ENCODE results near the gene DTHD1.

DTHD1 gene

DNA sequence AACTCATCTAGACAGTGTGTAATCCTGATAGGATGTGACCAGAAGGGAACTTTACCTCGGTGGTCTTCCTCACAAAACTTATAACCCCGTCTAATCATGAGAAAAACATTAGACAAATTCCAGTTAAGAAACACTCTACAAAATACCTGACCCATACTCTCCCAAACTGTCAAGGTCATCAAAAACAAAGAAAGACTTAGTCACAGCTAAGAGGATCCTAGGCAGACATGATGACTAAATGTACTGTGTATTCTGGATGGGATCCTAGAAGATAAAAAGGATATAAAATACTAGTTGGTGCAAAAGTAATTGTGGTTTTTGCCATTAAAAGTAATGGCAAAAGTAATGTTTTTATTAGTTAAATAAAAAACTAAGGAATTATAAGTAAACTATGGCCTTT, 81.6 kb downstream of the DTHD1 start:
- no peak overlapping the region for H3K27ac Mint-ChIP-seq
- H3K4me3 Mint-ChIP-seq: no peak overlapping the region
- DNase-seq: no peak
- TF ChIP-seq, protein P1, sequence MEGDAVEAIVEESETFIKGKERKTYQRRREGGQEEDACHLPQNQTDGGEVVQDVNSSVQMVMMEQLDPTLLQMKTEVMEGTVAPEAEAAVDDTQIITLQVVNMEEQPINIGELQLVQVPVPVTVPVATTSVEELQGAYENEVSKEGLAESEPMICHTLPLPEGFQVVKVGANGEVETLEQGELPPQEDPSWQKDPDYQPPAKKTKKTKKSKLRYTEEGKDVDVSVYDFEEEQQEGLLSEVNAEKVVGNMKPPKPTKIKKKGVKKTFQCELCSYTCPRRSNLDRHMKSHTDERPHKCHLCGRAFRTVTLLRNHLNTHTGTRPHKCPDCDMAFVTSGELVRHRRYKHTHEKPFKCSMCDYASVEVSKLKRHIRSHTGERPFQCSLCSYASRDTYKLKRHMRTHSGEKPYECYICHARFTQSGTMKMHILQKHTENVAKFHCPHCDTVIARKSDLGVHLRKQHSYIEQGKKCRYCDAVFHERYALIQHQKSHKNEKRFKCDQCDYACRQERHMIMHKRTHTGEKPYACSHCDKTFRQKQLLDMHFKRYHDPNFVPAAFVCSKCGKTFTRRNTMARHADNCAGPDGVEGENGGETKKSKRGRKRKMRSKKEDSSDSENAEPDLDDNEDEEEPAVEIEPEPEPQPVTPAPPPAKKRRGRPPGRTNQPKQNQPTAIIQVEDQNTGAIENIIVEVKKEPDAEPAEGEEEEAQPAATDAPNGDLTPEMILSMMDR (IDR thresholded peaks at IDR 0.05): no peak
- no peaks in the 10 kb centered on the region for H3K36me3 Mint-ChIP-seq (ENCODE audit: low read depth)
- peaks cover 13% of the 10 kb centered on the region for H3K27me3 Mint-ChIP-seq (ENCODE audit: low read depth, poor library complexity)
- H3K4me1 Mint-ChIP-seq: no peaks in the 10 kb centered on the region
- no peaks in the 10 kb centered on the region for H3K9me3 Mint-ChIP-seq

GRCh38 chr4:36374836-36375511, 93.6 kb downstream of the DTHD1 start:
- peaks cover 51% of the 10 kb centered on the region for H3K9me3 Mint-ChIP-seq
- no peak overlapping the region for H3K27ac Mint-ChIP-seq
- TF ChIP-seq, protein P1 (IDR thresholded peaks at IDR 0.05): no peak
- no peak overlapping the region for H3K4me3 Mint-ChIP-seq
- H3K36me3 Mint-ChIP-seq (ENCODE audit: low read depth): no peaks in the 10 kb centered on the region
- no peak for DNase-seq
- H3K4me1 Mint-ChIP-seq: no peaks in the 10 kb centered on the region
- H3K27me3 Mint-ChIP-seq (ENCODE audit: low read depth, poor library complexity): no peaks in the 10 kb centered on the region

DNA sequence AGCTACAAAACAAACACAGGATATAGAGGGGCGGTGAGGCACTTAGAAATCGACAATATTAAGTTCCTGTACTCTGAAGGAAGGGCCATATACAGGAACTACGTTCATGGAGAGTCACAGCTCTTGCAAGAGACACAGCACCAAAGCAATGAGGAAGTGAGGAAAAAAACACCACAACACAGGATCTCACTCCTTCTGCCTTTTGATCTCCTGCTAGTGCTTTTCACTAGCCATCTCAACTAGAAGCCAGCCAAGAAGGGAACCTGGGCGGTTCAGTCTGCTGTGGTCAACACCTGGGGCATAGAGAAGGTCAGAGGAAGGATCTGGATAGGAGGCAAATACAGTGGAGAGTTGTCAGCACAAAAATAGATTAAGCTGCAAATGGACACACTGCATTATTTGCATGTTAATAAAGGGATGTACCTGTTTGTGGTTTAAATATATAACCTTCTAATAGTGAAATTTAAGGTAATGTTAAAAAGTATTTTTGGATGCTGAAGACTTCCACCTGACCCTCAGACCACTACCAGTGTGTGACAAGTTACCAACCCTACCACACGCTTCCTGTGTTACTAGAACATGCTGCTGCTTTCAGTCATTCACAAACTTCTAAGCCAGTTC, 104.6 kb downstream of the DTHD1 start:
- Mint-ChIP-seq H3K27ac (no peak overlapping the region), H3K9me3 (peaks cover under 1% of the 10 kb centered on the region), H3K4me3 (no peak overlapping the region), H3K27me3 (ENCODE audit: low read depth, poor library complexity) (no peaks in the 10 kb centered on the region), H3K36me3 (ENCODE audit: low read depth) (no peaks in the 10 kb centered on the region), H3K4me1 (no peaks in the 10 kb centered on the region)
- no peak for DNase-seq
- TF ChIP-seq, protein P1 (IDR thresholded peaks at IDR 0.05): no peak

DNA sequence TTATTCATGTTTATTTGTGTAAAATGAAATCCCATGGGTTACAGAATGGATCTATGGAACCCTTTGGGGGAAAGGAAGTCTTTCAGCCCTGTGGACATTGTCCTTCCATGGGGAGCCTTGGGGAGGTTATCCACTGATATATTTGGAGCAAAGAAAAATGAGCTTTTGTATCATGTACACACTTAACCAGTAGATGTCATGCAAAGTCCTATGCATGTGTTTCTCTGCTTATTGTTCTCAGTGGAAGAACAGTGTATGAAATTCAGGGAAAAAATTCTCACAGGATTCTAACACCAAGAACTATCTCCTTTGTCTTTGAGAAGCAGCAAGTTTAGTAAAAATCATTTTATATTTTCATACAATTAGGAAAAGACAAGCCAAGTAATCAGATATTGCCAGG, 105.3 kb downstream of the DTHD1 start:
- no peaks in the 10 kb centered on the region for H3K27me3 Mint-ChIP-seq (ENCODE audit: low read depth, poor library complexity)

DNA sequence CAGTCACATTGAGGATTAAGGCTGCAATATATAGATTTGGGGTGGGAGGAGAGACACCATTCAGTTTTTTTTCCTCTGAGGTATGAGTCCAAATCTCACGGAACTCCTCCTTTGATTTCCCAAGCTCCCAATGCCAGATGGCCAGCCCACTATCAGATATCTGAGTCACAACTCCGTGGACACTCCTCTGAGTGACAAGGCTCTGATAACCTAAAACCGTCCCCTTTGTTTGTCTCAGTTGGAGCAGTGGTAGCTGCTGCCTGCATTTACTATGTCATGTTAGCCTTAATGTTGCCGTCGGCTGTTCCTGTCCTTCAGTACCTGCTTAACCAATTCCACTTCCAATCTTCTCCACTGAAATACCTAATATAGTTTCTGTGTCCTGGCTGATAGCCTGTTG, 107.3 kb downstream of the DTHD1 start:
- no peaks in the 10 kb centered on the region for H3K36me3 Mint-ChIP-seq (ENCODE audit: low read depth)
- no peaks in the 10 kb centered on the region for H3K9me3 Mint-ChIP-seq
- H3K4me3 Mint-ChIP-seq: no peak overlapping the region
- no peaks in the 10 kb centered on the region for H3K4me1 Mint-ChIP-seq
- no peak for DNase-seq
- no peak overlapping the region for H3K27ac Mint-ChIP-seq
- TF ChIP-seq, protein P1 (IDR thresholded peaks at IDR 0.05): no peak
- H3K27me3 Mint-ChIP-seq (ENCODE audit: low read depth, poor library complexity): no peaks in the 10 kb centered on the region

More for the DNA sequence above, 105.3 kb downstream of the DTHD1 start:
- Mint-ChIP-seq H3K36me3 (ENCODE audit: low read depth) (no peaks in the 10 kb centered on the region), H3K4me3 (no peak overlapping the region), H3K27ac (no peak overlapping the region), H3K4me1 (no peaks in the 10 kb centered on the region), H3K9me3 (no peaks in the 10 kb centered on the region)
- DNase-seq: no peak
- TF ChIP-seq, protein P1 (IDR thresholded peaks at IDR 0.05): no peak

DNA sequence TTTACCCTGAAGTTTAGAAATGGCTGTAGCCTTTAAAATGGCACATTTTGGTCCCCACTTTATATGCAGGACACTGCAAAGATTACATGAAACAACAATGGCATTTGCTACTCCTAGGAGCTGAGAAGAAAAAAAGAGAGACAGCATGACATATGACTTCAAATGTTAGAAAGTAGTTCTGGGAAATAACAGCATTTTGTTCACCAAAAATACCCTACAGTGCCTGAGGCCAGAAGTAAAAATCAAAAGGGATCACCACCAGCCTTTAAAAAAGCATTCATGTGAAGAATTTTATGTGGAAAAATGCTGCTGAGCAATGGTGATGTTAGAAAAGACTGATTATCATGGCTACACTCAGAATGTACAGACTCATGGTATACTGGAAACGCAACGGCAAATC, 110.0 kb downstream of the DTHD1 start:
- H3K9me3 Mint-ChIP-seq: no peaks in the 10 kb centered on the region
- H3K36me3 Mint-ChIP-seq (ENCODE audit: low read depth): no peaks in the 10 kb centered on the region
- H3K27me3 Mint-ChIP-seq (ENCODE audit: low read depth, poor library complexity): no peaks in the 10 kb centered on the region
- TF ChIP-seq, protein P1 (IDR thresholded peaks at IDR 0.05): no peak
- DNase-seq: no peak
- H3K27ac Mint-ChIP-seq: no peak overlapping the region
- no peaks in the 10 kb centered on the region for H3K4me1 Mint-ChIP-seq
- H3K4me3 Mint-ChIP-seq: no peak overlapping the region
